Stimulated activated CD4-positive, alpha-beta T cell treated with anti-CD3 and anti-CD28 coated beads, TNF-alpha, amount 100 ng/mL, for 48 hours (primary cell): Measurements from ENCODE around the gene RBM45.
"Not testable (repeated sequence)": the region's sequence is repeated elsewhere in the genome, so short reads cannot be mapped to it uniquely, and the experiment has no call there.

Experiments
- DNase-seq, 3 donors: peaks; one replicate each; pipeline ENCODE4 v3.0.0-alpha.2; 2020; ENCODE audit warnings: low read depth in 3 of 3

The RBM45 gene

GRCh38 chr2:178106053-178106452 lies 6.2 kb upstream of the RBM45 start:
- DNase-seq, result no peak

- no peak for DNase-seq
Measured at GRCh38 chr2:178108176-178108575, 4.1 kb upstream of the RBM45 start.

GRCh38 chr2:178109813-178110212 lies 2.4 kb upstream of the RBM45 start:
- DNase-seq, result no peak

- no peak for DNase-seq
Measured at GRCh38 chr2:178110681-178111080, 1.6 kb upstream of the RBM45 start.

- DNase-seq, result no peak
Measured at GRCh38 chr2:178111743-178112142, 494 bp upstream of the RBM45 start.

GRCh38 chr2:178114462-178114861 lies 2.2 kb downstream of the RBM45 start:
- no peak for DNase-seq

GRCh38 chr2:178115271-178115670 lies 3.0 kb downstream of the RBM45 start:
- no peak for DNase-seq

GRCh38 chr2:178117725-178118124 lies 5.5 kb downstream of the RBM45 start:
- no peak for DNase-seq

- DNase-seq, result no peak
Measured at GRCh38 chr2:178119179-178119922, 7.1 kb downstream of the RBM45 start.

GRCh38 chr2:178123163-178123562 lies 10.9 kb downstream of the RBM45 start:
- no peak for DNase-seq

- DNase-seq, result no peak
Measured at GRCh38 chr2:178125125-178125524, 12.9 kb downstream of the RBM45 start.

GRCh38 chr2:178125862-178126261 lies 13.6 kb downstream of the RBM45 start:
- no peak for DNase-seq

GRCh38 chr2:178128836-178129630 lies 16.8 kb downstream of the RBM45 start:
- no peak for DNase-seq

- DNase-seq, result no peak
Measured at GRCh38 chr2:178136321-178137025, 24.2 kb downstream of the RBM45 start.

- no peak for DNase-seq
Measured at GRCh38 chr2:178142274-178143065, 30.2 kb downstream of the RBM45 start.

GRCh38 chr2:178143481-178143880 lies 31.2 kb downstream of the RBM45 start:
- DNase-seq, result no peak

GRCh38 chr2:178152033-178152432 lies 39.8 kb downstream of the RBM45 start:
- no peak for DNase-seq

- DNase-seq, result no peak
Measured at GRCh38 chr2:178152542-178152941, 40.3 kb downstream of the RBM45 start.

- no peak for DNase-seq
Measured at GRCh38 chr2:178152977-178153376, 40.7 kb downstream of the RBM45 start.

GRCh38 chr2:178153878-178154277 lies 41.6 kb downstream of the RBM45 start:
- DNase-seq, result not testable (repeated sequence)

GRCh38 chr2:178155524-178155923 lies 43.3 kb downstream of the RBM45 start:
- DNase-seq, result no peak

GRCh38 chr2:178157574-178157973 lies 45.3 kb downstream of the RBM45 start:
- DNase-seq, result no peak
